Stimulated activated CD4-positive, alpha-beta T cell treated with anti-CD3 and anti-CD28 coated beads, Interleukin-15, amount 100 ng/mL, for 48 hours (primary cell): Measurements from ENCODE around the gene EGFL8.
A peak's percentile ranks its signal among the peaks of the same experiment; 100 is the strongest.
"Not testable (repeated sequence)": the region's sequence is repeated elsewhere in the genome, so short reads cannot be mapped to it uniquely, and the experiment has no call there.

Experiments used
- DNase-seq, 2 donors: peaks; one replicate each; pipeline ENCODE4 v3.0.0-alpha.2; 2020; ENCODE audit warnings: low read depth in 2 of 2

EGFL8 gene

GRCh38 chr6:32195902-32196681 lies 31.7 kb downstream of the EGFL8 start:
- peak in 1 of 2 donors; percentile 53 for DNase-seq

DNA sequence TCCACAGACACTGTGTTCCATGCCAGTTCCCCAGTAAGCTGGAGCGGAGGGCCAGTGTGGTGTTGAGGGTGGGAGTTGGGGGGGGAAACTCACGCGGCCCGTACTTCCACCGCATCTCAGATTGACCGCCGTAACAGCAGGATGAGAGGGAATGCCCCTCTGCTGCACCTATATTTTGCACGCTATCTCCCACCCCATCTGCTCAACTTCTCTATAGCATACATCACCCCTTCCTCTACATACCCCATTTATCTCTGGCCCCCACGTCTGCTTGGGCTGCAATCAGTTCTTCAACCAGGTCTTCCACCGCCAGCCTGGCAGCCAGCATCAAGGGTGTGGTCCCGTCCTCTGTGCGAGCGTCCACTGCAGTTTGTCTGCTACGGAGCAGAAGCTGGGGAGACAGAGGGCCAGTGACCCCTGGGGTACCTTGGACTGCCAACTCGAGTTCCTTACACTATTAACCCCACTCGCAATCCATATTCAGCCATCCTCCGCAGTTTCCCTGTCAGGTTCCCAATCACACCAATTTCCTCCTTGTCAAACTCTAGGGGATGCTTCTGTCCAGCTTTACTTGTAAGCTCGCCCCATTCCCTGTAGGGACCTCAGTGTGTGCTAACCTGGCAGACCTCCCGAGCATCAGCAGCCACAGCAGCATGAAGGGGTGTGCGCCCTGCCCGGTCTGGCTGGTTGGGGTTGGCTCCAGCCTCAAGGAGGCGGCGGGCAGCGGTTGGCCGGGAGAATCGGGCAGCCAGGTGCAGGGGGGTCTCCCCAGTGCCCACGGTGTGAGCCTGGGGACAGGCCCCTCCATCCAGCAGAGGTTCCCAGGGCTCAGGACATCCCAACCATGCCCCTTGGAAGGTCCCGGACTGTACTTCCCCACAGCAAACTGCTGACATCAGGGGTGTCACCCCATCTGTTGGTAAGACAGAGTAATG lies 32.6 kb downstream of the EGFL8 start:
- no peak for DNase-seq

DNA sequence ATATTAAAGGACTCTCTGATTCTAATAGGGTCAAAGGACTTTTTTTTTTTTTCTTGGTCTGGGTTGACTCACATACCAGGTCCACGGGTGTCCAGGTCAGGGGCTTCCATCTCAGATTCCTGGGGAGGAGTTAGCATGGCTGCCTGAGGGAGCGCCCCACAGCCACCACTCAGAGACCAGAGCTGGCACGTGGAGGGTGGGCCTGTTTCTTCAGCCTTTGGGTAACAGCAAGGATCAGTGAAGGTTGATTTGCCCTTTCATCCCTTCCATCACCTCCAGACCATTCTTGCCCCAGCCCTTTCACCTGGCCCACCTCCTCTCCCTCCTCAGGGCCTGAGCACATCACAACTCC lies 33.9 kb downstream of the EGFL8 start:
- no peak for DNase-seq

- no peak for DNase-seq
These were observed 34.5 kb downstream of the EGFL8 start for GRCh38 chr6:32198866-32199265.

GRCh38 chr6:32200711-32201475 lies 36.5 kb downstream of the EGFL8 start:
- no peak for DNase-seq

- DNase-seq = no peak
These were observed 37.8 kb downstream of the EGFL8 start for GRCh38 chr6:32202186-32202585.

DNA sequence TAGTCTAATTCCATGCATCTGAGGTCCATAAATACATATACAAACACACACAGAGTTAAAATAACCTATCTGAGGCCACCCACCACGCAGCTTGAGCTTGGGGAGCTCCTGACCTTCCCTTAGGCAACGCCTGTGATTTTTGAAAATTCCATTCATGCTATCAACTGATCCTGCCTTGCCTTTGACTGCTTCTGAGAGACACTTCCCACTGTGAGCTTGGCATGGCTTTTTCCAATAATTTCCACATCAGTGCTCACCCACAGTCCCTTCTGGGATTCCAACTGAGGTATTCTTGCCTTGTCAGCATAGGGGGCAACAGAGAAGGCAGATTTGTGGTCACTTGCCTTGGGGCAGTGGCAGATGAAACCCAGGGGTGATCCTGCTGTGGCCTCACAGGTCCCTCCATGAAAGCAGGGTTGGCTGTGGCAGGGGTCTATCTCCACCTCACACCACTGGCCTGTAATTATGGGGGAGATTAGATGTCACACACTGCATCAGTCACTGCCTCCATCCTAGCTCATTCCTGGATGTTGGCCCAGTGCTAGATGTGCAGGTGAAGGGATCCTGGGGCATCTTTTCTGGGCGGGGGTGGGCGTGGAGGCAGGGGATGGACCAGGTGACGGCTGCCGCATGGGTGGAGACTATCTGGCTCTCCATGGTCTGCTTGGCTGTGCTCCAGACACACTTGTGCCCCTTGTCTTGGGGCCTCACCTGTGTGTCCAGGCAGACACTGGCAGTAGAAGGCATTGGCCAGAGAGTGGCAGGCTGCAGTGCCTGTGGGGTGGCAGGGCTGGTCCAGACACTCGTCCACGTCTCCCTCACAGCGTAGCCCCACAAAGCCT lies 39.3 kb downstream of the EGFL8 start:
- DNase-seq = no peak

- DNase-seq = no peak
These were observed 39.9 kb downstream of the EGFL8 start for GRCh38 chr6:32204268-32204715.

DNA sequence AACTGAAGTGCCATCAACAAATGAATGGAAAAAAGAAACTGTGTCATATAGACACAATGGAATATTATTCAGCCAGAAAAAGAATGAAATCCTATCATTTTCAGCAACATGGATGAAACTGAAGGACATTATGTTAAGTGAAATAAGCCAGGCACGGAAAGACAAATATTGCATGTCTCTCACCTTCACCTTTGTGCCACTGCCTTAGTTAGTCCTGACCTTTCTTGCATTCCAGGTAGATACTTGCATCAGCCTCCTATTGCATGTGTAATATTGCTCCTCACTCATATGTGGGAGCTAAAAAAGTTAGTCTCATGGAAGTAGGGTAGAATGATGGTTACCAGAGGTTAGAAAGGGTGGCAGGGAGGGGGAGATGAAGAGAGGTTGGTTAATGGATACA lies 44.6 kb downstream of the EGFL8 start:
- no peak for DNase-seq

DNA sequence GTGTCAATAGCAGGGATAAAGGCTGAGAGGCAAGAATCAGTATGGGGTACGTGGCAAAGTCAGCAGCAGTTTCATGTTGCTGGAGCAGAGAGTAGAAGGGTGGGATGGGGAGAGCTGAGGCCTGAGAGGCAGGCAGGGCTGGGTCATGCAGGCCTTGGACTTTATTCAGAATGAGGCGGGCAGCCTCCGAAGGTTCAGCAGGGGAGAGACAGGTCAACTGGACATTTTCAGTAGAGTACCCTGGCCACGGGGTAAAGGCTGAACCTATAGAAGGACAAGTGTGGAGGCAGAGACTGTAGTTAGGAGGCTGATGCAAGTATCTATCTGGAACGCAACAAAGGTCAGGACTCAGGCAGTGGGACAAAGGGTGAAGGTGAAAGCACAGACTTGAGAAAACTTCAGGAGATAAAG lies 45.8 kb downstream of the EGFL8 start:
- no peak for DNase-seq

DNA sequence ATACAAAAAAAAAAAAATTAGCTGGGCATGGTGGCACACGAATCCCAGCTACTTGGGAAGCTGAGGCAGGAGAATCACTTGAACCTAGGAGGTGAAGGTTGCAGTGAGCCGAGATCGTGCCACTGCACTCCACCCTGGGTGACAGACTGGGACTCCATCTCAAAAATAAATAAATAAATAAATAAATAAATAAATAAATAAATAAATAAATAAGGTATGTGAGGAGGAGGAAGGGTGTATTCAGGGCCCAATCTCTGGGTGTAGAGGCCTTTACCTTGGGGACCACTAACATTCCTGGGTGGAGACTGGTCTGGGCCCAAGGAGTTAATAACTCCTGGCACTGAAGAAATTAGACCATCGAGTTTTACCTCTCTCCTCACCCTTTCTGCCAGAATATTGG lies 47.0 kb downstream of the EGFL8 start:
- not testable (repeated sequence) for DNase-seq

DNA sequence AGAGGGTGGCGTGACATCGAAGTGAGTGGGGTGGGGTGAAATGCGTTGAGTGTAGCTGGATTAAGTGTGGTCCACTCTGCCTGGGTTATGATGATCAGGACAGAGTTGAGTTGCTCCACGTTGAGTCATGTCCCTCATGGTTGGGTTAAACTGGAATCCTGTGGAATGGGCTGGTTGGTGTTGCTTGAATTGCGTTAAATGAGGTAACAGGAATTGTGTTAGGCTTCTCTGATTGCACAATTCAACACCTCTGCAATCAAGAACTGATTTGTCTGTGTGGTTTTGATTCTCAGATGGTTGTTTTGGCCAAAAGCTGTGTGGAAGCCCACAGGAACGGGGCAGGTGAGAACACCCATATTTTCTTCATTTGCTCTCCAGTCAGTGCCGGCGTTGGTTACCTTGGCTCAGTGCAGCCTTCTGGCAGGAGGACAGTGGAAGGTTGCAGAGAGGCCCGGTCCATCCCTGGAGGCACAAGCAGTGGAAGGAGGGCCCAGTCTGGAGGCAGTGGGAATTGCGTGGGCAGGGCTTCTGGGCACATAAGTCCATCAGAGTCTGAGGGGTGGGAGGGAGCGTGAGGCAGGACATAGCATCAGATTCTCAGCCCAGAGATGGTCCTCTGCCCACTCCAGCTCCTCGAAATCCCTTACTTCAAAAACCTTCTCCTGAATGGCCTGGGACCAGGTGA lies 47.8 kb downstream of the EGFL8 start:
- DNase-seq = no peak

DNA sequence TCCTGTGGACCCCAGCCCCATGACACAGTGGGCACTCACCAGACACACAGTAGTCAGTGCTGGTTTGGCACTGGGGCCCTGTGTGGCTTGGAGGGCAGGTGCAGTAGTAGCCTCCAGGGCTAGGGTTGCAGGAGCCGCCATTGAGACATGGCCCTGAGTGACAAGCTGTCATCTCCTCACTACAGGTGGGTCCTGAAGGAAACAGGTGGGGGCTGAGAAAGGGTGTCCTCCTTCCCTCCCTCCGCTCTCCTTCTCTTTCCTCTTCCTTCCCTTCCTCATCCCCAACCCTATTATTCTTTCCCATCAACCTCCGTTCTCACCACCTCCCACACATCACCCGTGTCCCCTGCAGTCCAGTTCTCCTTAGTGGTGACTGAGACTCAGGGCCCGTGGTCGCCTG lies 49.3 kb downstream of the EGFL8 start:
- DNase-seq = no peak

DNA sequence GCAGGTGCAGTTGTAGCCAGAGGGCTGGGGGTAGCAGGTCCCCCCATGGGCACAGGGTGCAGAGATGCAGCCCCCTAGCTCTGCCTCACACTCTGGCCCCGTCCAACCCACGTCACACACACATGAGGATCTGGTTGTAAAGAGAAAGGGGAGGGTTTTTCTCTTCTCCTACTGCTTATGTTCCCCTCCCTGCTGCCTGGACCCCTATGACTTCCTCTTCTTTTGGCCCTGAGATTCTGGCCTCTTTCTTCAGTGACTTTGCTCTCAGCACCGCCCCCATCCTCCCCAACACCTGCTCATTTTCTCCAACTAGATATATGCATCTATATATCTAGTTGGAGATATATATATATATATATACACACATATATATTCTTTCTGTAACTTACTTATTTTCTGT lies 49.7 kb downstream of the EGFL8 start:
- no peak for DNase-seq

GRCh38 chr6:32215617-32216016 lies 51.2 kb downstream of the EGFL8 start:
- no peak for DNase-seq

GRCh38 chr6:32216285-32216684 lies 51.9 kb downstream of the EGFL8 start:
- DNase-seq = no peak

DNA sequence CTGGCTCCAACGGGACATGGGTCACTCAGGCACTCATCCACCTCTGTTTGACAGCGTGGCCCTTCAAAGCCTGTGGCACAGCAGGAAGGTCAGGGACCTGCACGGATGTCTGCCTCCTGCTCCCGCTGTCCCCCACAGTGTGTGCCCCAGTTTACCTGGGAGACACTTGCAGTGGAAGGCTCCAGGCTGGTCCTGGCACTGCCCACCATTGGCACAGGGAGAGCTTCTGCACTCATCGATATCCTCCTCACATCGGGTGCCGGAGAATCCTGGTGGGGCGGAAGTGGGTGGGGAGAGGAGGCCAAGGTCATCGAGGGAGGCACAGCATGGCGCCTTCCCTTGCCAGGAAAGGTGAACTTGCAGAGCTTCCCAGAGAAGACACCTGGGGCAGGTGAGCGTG lies 52.6 kb downstream of the EGFL8 start:
- no peak for DNase-seq
